ENCODE data around the gene BCL2L1. TPM values are rescaled to one million over a fixed set of nuclear protein-coding genes. Genes with fewer than 3 reads are reported as not detected.

BCL2L1 gene
- total RNA-seq, 1 donor from 2014 or later, result 60.0 TPM

DNA sequence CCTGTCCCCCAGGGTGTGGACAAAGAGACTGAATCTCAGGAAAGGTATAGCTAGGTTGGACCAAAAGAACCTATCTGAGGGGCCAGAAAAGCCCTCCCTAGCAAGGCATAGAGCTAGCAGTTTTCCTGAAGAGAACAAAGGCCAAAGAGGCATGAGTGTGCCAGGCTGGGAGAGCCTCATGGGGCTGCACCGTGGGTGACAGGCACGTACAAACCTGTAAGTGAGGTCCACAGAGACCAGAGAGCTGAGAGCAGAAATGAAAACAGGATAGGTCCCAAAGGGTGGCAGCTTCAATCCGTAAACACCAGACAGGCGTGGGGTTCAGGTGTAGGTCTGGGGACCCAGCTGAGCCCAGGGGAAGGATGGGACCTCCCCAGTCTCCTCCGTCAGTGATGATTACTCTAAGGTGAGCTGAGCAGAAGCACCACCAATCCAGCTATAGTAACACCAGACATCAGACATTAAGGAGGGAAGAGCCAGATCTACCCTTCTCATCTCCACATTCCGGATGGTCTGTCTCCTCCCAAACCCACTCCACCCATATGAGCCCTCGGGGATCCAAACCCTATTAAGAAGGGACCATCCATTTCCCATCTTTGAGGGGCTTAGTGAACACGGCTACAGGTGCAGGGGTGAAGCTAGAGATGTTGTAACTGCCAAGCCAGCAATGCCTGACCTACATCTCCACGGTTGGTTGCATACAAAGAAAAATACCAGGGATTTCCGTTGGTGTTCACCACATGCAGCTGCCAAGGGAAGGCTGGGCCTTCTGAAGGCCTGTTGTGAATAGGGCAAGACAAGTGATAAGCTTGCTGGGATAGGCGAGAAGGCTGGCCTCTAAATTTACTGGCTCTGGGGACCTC is 38.3 kb downstream of the BCL2L1 start:
- Histone ChIP-seq H3K9me3 (ENCODE audit: low read depth) (no peaks in the 10 kb centered on the region), H3K4me3 (no peak overlapping the region), H3K27ac (no peak overlapping the region), H2AFZ (replicated peaks) (no peak overlapping the region), H3K9ac (no peak overlapping the region), H3F3A (ENCODE audit: low read depth) (peaks cover 22% of the 10 kb centered on the region), H3K4me1 (peaks cover 15% of the 10 kb centered on the region), H4K20me1 (ENCODE audit: low read depth) (peaks cover 6% of the 10 kb centered on the region), H3K36me3 (no peaks in the 10 kb centered on the region), H3K79me2 (ENCODE audit: low read depth) (peaks cover 38% of the 10 kb centered on the region), H3K27me3 (no peaks in the 10 kb centered on the region), H3K4me2 (no peak overlapping the region)
- peaks cover 14% of the 10 kb centered on the region for H3K4me1 Mint-ChIP-seq
- no peak for DNase-seq (ENCODE audit: low spot score)
- no peaks in the 10 kb centered on the region for H3K9me3 Mint-ChIP-seq
- no peak overlapping the region for H3K27ac Mint-ChIP-seq
- no peak overlapping the region for H3K4me3 Mint-ChIP-seq
- H3K36me3 Mint-ChIP-seq, result peaks cover 22% of the 10 kb centered on the region
- TF ChIP-seq EZH2 (IDR thresholded peaks at IDR 0.05) (no peak), EZH2phosphoT487 (IDR thresholded peaks at IDR 0.05) (no peak)
- TF ChIP-seq, protein P1, sequence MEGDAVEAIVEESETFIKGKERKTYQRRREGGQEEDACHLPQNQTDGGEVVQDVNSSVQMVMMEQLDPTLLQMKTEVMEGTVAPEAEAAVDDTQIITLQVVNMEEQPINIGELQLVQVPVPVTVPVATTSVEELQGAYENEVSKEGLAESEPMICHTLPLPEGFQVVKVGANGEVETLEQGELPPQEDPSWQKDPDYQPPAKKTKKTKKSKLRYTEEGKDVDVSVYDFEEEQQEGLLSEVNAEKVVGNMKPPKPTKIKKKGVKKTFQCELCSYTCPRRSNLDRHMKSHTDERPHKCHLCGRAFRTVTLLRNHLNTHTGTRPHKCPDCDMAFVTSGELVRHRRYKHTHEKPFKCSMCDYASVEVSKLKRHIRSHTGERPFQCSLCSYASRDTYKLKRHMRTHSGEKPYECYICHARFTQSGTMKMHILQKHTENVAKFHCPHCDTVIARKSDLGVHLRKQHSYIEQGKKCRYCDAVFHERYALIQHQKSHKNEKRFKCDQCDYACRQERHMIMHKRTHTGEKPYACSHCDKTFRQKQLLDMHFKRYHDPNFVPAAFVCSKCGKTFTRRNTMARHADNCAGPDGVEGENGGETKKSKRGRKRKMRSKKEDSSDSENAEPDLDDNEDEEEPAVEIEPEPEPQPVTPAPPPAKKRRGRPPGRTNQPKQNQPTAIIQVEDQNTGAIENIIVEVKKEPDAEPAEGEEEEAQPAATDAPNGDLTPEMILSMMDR (IDR thresholded peaks at IDR 0.05), result no peak
- H3K27me3 Mint-ChIP-seq (ENCODE audit: insufficient read depth, low read depth), result no peaks in the 10 kb centered on the region

DNA sequence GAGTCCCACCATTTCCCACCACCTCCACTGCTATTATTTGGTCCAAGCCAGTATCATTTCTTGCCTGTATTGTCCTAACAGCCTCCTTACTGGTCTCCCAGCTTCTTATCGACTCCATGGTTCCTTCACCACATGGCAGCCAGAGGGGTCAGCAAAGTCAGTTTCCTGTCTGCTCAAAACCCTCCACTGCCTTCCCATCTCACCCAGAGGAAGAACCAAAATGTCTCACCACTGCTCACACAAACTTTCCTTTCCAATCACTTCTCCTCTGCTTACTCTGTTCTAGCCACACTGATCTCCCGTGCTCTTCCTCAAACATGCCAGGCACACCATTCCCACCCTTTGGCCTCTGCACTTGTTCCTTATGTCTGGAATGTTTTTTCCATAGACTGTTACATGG is 39.7 kb downstream of the BCL2L1 start:
- Histone ChIP-seq H3K4me1 (peaks cover 27% of the 10 kb centered on the region), H3K79me2 (ENCODE audit: low read depth) (peaks cover 41% of the 10 kb centered on the region), H3K4me2 (no peak overlapping the region), H3K36me3 (no peaks in the 10 kb centered on the region), H3K9me3 (ENCODE audit: low read depth) (no peaks in the 10 kb centered on the region), H4K20me1 (ENCODE audit: low read depth) (peaks cover 6% of the 10 kb centered on the region), H3K27ac (no peak overlapping the region), H3K27me3 (no peaks in the 10 kb centered on the region), H3F3A (ENCODE audit: low read depth) (peaks cover 20% of the 10 kb centered on the region), H3K9ac (no peak overlapping the region), H2AFZ (replicated peaks) (no peak overlapping the region), H3K4me3 (no peak overlapping the region)
- H3K4me3 Mint-ChIP-seq, result no peak overlapping the region
- H3K9me3 Mint-ChIP-seq, result no peaks in the 10 kb centered on the region
- no peak overlapping the region for H3K27ac Mint-ChIP-seq
- H3K27me3 Mint-ChIP-seq (ENCODE audit: insufficient read depth, low read depth), result peaks cover 3% of the 10 kb centered on the region
- H3K36me3 Mint-ChIP-seq, result peaks cover 24% of the 10 kb centered on the region
- TF ChIP-seq EZH2phosphoT487 (IDR thresholded peaks at IDR 0.05), result no peak
- TF ChIP-seq EZH2 (IDR thresholded peaks at IDR 0.05), result no peak
- TF ChIP-seq, protein P1 (IDR thresholded peaks at IDR 0.05), result no peak
- no peak for DNase-seq (ENCODE audit: low spot score)
- peaks cover 26% of the 10 kb centered on the region for H3K4me1 Mint-ChIP-seq

DNA sequence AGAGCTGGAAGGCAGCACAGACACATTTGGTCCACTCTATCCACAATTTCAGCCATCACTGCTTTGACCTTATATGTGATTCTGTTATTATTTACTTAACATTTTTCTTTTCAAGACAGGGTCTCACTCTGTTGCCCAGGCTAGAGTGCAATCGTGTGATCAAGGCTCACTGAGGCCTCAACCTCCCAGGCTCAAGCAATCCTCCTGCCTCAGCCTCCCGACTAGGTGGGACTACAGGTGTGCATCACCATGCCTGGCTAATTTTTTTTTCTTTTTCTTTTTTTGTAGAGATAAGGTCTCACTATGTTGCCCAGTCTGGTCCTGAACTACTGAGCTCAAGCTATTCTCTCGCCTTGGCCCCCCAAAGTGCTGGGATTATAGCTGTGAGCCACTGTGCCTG is 40.3 kb downstream of the BCL2L1 start:
- no peaks in the 10 kb centered on the region for H3K27me3 ChIP-seq
- Mint-ChIP-seq H3K27ac (no peak overlapping the region), H3K27me3 (ENCODE audit: insufficient read depth, low read depth) (peaks cover 3% of the 10 kb centered on the region), H3K36me3 (peaks cover 23% of the 10 kb centered on the region), H3K4me1 (peaks cover 28% of the 10 kb centered on the region), H3K4me3 (no peak overlapping the region), H3K9me3 (no peaks in the 10 kb centered on the region)
- H3K4me3 ChIP-seq, result no peak overlapping the region
- no peak overlapping the region for H3K9ac ChIP-seq
- no peak for DNase-seq (ENCODE audit: low spot score)
- H3K4me2 ChIP-seq, result no peak overlapping the region
- H3F3A ChIP-seq (ENCODE audit: low read depth), result peaks cover 20% of the 10 kb centered on the region
- H3K9me3 ChIP-seq (ENCODE audit: low read depth), result no peaks in the 10 kb centered on the region
- H3K36me3 ChIP-seq, result no peaks in the 10 kb centered on the region
- H3K4me1 ChIP-seq, result peaks cover 27% of the 10 kb centered on the region
- TF ChIP-seq, protein P1 (IDR thresholded peaks at IDR 0.05), result no peak
- TF ChIP-seq EZH2 (IDR thresholded peaks at IDR 0.05), result no peak
- TF ChIP-seq EZH2phosphoT487 (IDR thresholded peaks at IDR 0.05), result no peak
- H2AFZ ChIP-seq (replicated peaks), result no peak overlapping the region
- no peak overlapping the region for H3K27ac ChIP-seq
- H4K20me1 ChIP-seq (ENCODE audit: low read depth), result peaks cover 6% of the 10 kb centered on the region
- peaks cover 47% of the 10 kb centered on the region for H3K79me2 ChIP-seq (ENCODE audit: low read depth)

All from neural progenitor cell (in vitro differentiated cells).